HEK293 (cell line): ENCODE measurements around the gene BBS9.
"Not testable (repeated sequence)": the region's sequence is repeated elsewhere in the genome, so short reads cannot be mapped to it uniquely, and the experiment has no call there.

Experiments used
- CTCF ChIA-PET: fragments of 350-600 bp; formaldehyde crosslinking; extraction: SDS; loops from one replicate; lab custom pipeline; 2021; ENCODE audit warnings: antibody characterized with exemption; lab: Yijun Ruan, JAX
- POLR2A ChIA-PET: fragments of 300-600 bp; formaldehyde crosslinking; extraction: SDS; loops from one replicate; lab custom pipeline; 2020; ENCODE audit warnings: antibody characterized with exemption, inconsistent platforms; lab: Yijun Ruan, JAX
- H3K27ac ChIP-seq: fragments of 200-500 bp; sonication (Bioruptor generic); 2 replicates; pipeline ENCODE4 v1.5.1; 2014; ENCODE audit warnings: low read depth, low read length, control low read depth, inconsistent platforms; ENCODE audit errors: extremely low read depth
- H3K36me3 ChIP-seq, 2 experiments: fragments of 200-500 bp in 1 of 2; sonication (Bioruptor generic) in 1 of 2; 1 replicate in 1 of 2; 2 replicates in 1 of 2; pipeline ENCODE4 v1.5.1; 2014 to 2017; ENCODE audit warnings: inconsistent platforms in 2 of 2, low read length in 2 of 2; ENCODE audit not compliant: control insufficient read depth in 2 of 2, insufficient read depth in 1 of 2
- H3K4me1 ChIP-seq: fragments of 200-500 bp; sonication (Bioruptor generic); 2 replicates; pipeline ENCODE4 v1.5.1; 2014; ENCODE audit warnings: mild to moderate bottlenecking, low read length, inconsistent platforms; ENCODE audit not compliant: control insufficient read depth, insufficient read depth
- H3K4me3 ChIP-seq: 2 replicates; pipeline ENCODE4 v1.5.1; 2011; ENCODE audit warnings: low read depth, mild to moderate bottlenecking, control low read depth, low read length, moderate library complexity
- H3K9me3 ChIP-seq: fragments of 200-500 bp; sonication (Bioruptor generic); 2 replicates; pipeline ENCODE4 v1.5.1; 2014; ENCODE audit warnings: low read depth, low read length, inconsistent platforms; ENCODE audit not compliant: control insufficient read depth, insufficient read depth
- BCL11A ChIP-seq: fragments of 450-650 bp; formaldehyde crosslinking; IDR thresholded peaks from 2 replicates; pipeline ENCODE4 v1.5.1; 2016; ENCODE audit warnings: low read depth, missing biosample characterization, missing genetic modification characterization
- GLI2 ChIP-seq: fragments of 450-650 bp; formaldehyde crosslinking; IDR thresholded peaks from 2 replicates; pipeline ENCODE4; 2017; ENCODE audit warnings: missing biosample characterization, missing genetic modification characterization, low read depth, borderline replicate concordance
- IKZF3 ChIP-seq: fragments of 450-650 bp; IDR thresholded peaks from 2 replicates; pipeline ENCODE4 v1.5.0; 2018; ENCODE audit warnings: missing biosample characterization, mild to moderate bottlenecking, missing genetic modification characterization, moderate library complexity
- OSR2 ChIP-seq: fragments of 450-650 bp; formaldehyde crosslinking; IDR thresholded peaks from 2 replicates; pipeline ENCODE4 v1.5.1; 2016; ENCODE audit warnings: missing biosample characterization, missing genetic modification characterization
- TCF7L2 ChIP-seq: IDR thresholded peaks from 2 replicates; pipeline ENCODE4 v1.6.1; 2011; ENCODE audit warnings: low read depth, mild to moderate bottlenecking, inconsistent platforms, low read length, moderate library complexity, borderline replicate concordance
- ZFHX2 ChIP-seq: fragments of 450-650 bp; formaldehyde crosslinking; conservative IDR thresholded peaks from 2 replicates; pipeline ENCODE4 v1.5.1; 2016; ENCODE audit warnings: missing biosample characterization, missing genetic modification characterization
- ZNF157 ChIP-seq: fragments of 450-650 bp; formaldehyde crosslinking; IDR thresholded peaks from 2 replicates; pipeline ENCODE4 v1.5.1; 2016; ENCODE audit warnings: missing biosample characterization, missing genetic modification characterization
- ZNF2 ChIP-seq: fragments of 450-650 bp; formaldehyde crosslinking; IDR thresholded peaks from 2 replicates; pipeline ENCODE4 v1.5.1; 2016; ENCODE audit warnings: missing biosample characterization, missing genetic modification characterization
- ZNF423 ChIP-seq: fragments of 450-650 bp; formaldehyde crosslinking; IDR thresholded peaks from 2 replicates; pipeline ENCODE4 v1.5.1; 2016; ENCODE audit warnings: missing biosample characterization, missing genetic modification characterization
- ZNF510 ChIP-seq: fragments of 450-650 bp; formaldehyde crosslinking; IDR thresholded peaks from 2 replicates; pipeline ENCODE4 v1.5.1; 2018; ENCODE audit warnings: mild to moderate bottlenecking, missing genetic modification characterization, missing biosample characterization; ENCODE audit not compliant: insufficient replicate concordance
- ZNF621 ChIP-seq: fragments of 450-650 bp; formaldehyde crosslinking; IDR thresholded peaks from 2 replicates; pipeline ENCODE4 v1.5.1; 2017; ENCODE audit warnings: missing biosample characterization, missing genetic modification characterization
- ZNF701 ChIP-seq: fragments of 450-650 bp; formaldehyde crosslinking; IDR thresholded peaks from 2 replicates; pipeline ENCODE4 v1.5.1; 2016; ENCODE audit warnings: missing biosample characterization, missing genetic modification characterization
- ZSCAN23 ChIP-seq: fragments of 450-650 bp; formaldehyde crosslinking; IDR thresholded peaks from 2 replicates; pipeline ENCODE4 v1.5.1; 2016; ENCODE audit warnings: missing biosample characterization, missing genetic modification characterization
- TF ChIP-seq, protein P1 (sequence below): fragments of 450-650 bp; formaldehyde crosslinking; IDR thresholded peaks from 2 replicates; pipeline ENCODE4 v1.5.1; 2016; ENCODE audit warnings: missing biosample characterization, missing genetic modification characterization
- TF ChIP-seq, protein P2 (sequence below): fragments of 450-650 bp; formaldehyde crosslinking; IDR thresholded peaks from 2 replicates; pipeline ENCODE4 v1.5.1; 2017; ENCODE audit warnings: missing biosample characterization, missing genetic modification characterization
- TF ChIP-seq, protein P3 (sequence below): fragments of 450-650 bp; formaldehyde crosslinking; IDR thresholded peaks from 2 replicates; pipeline ENCODE4 v1.5.1; 2016; ENCODE audit warnings: missing biosample characterization, missing genetic modification characterization
- TF ChIP-seq, protein P4 (sequence below): fragments of 450-650 bp; formaldehyde crosslinking; conservative IDR thresholded peaks from 2 replicates; pipeline ENCODE4 v1.5.1; 2016; ENCODE audit warnings: low read depth, missing biosample characterization, missing genetic modification characterization
- TF ChIP-seq, protein P5 (sequence below): fragments of 450-650 bp; formaldehyde crosslinking; IDR thresholded peaks from 2 replicates; pipeline ENCODE4 v1.5.1; 2017; ENCODE audit warnings: missing biosample characterization, mild to moderate bottlenecking, missing genetic modification characterization, moderate library complexity

BBS9 gene

DNA sequence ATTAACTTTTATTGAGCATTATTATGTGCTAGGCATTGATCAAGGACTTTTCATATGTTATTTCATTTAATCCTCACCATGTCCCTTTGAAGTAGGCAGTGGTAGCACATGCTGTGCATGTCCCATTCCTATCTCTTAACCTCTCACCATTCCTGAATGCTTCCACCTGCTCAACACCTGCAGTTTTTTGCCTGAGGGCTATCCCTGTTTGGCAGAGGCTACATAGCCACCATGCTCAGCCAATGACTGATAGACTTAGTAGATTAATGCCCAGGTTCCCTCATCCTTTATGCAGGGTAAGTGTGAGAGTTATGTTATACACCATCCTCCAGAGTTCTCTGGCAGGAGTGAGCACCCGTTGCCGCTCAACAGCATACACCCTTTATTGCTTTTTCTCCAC, 387.8 kb downstream of the BBS9 start:
- H3K4me3 ChIP-seq = no peak overlapping the region
- ChIA-PET CTCF (no interaction called here), POLR2A (no interaction called here)
- H3K27ac ChIP-seq = no peak overlapping the region
- H3K4me1 ChIP-seq = no peaks in the 10 kb centered on the region
- TF ChIP-seq, protein P1, sequence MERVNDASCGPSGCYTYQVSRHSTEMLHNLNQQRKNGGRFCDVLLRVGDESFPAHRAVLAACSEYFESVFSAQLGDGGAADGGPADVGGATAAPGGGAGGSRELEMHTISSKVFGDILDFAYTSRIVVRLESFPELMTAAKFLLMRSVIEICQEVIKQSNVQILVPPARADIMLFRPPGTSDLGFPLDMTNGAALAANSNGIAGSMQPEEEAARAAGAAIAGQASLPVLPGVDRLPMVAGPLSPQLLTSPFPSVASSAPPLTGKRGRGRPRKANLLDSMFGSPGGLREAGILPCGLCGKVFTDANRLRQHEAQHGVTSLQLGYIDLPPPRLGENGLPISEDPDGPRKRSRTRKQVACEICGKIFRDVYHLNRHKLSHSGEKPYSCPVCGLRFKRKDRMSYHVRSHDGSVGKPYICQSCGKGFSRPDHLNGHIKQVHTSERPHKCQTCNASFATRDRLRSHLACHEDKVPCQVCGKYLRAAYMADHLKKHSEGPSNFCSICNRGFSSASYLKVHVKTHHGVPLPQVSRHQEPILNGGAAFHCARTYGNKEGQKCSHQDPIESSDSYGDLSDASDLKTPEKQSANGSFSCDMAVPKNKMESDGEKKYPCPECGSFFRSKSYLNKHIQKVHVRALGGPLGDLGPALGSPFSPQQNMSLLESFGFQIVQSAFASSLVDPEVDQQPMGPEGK = no peak
- TF ChIP-seq OSR2 (no peak), ZNF157 (tag by site-specific recombination) (no peak), ZNF423 (no peak), TCF7L2 (no peak), ZNF621 (tag by site-specific recombination) (no peak)
- TF ChIP-seq, protein P2, sequence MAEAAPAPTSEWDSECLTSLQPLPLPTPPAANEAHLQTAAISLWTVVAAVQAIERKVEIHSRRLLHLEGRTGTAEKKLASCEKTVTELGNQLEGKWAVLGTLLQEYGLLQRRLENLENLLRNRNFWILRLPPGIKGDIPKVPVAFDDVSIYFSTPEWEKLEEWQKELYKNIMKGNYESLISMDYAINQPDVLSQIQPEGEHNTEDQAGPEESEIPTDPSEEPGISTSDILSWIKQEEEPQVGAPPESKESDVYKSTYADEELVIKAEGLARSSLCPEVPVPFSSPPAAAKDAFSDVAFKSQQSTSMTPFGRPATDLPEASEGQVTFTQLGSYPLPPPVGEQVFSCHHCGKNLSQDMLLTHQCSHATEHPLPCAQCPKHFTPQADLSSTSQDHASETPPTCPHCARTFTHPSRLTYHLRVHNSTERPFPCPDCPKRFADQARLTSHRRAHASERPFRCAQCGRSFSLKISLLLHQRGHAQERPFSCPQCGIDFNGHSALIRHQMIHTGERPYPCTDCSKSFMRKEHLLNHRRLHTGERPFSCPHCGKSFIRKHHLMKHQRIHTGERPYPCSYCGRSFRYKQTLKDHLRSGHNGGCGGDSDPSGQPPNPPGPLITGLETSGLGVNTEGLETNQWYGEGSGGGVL (tag by site-specific recombination) = no peak
- no peaks in the 10 kb centered on the region for H3K9me3 ChIP-seq
- no peaks in the 10 kb centered on the region for H3K36me3 ChIP-seq

DNA sequence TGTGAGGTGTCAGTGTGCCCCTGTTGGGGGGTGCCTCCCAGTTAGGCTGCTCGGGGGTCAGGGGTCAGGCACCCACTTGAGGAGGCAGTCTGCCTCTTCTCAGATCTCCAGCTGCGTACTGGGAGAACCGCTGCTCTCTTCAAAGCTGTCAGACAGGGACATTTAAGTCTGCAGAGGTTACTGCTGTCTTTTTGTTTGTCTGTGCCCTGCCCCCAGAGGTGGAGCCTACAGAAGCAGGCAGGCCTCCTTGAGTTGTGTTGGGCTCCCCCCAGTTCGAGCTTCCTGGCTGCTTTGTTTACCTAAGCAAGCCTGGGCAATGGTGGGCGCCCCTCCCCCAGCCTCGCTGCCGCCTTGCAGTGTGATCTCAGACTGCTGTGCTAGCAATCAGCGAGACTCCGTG, 397.6 kb downstream of the BBS9 start:
- H3K36me3 ChIP-seq, CTCF ChIA-PET, H3K9me3 ChIP-seq, POLR2A ChIA-PET, H3K4me1 ChIP-seq, H3K27ac ChIP-seq, H3K4me3 ChIP-seq: not testable (repeated sequence)

DNA sequence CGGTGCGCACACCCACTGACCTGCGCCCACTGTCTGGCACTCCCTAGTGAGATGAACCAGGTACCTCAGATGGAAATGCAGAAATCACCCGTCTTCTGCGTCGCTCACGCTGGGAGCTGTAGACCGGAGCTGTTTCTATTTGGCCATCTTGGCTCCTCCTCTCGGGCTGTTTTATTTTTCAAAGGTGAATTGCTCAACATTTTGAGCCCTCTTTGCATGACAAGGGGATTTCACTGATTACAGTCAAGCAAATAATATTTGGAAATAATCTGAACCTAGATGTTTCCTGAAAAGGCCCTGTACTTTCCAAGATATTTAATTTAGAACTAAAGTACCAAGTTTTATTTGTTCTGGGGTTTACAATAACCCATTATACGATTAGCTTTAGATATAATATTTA, 398.2 kb downstream of the BBS9 start:
- H3K27ac ChIP-seq = peak overlapping the region; percentile 52; the same call in 1 of the 2 replicates
- CTCF ChIA-PET, H3K9me3 ChIP-seq, H3K4me1 ChIP-seq, POLR2A ChIA-PET, H3K36me3 ChIP-seq: not testable (repeated sequence)
- peak overlapping the region; percentile 15; the same call in 1 of the 2 replicates for H3K4me3 ChIP-seq
- 0 out of 2 replicates have a peak, but pooled peaks have one; percentile 24 for TF ChIP-seq ZFHX2

DNA sequence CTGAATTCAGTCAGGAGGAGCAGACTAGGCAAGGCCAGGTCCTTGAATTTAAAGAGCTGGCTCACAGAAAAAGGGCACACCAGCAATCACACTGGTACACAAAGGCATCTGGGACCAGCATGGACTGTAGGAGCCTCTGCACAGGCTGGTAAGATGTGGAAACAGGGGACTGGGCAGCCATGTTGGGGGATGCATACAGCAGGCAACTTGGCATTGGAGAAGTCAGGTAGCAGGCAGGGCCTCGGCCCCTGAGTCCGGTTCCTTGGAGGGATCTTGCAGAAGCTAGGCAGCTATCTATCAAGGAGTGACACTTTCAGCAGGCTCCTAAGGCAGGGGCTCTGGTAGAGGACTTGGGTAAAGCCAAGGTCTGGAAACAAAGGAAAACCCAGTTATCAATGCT, 399.7 kb downstream of the BBS9 start:
- Histone ChIP-seq H3K4me3 (no peak overlapping the region), H3K36me3 (no peaks in the 10 kb centered on the region), H3K4me1 (peaks cover 8% of the 10 kb centered on the region), H3K9me3 (no peaks in the 10 kb centered on the region), H3K27ac (peak overlapping the region; percentile 48; the same call in 1 of the 2 replicates)
- CTCF ChIA-PET = interaction anchor here (1.2 kb wide), 1 partner anchor 286 kb away, joined by 5 read pairs; no protein-coding TSS in a partner anchor
- POLR2A ChIA-PET = no interaction called here
- TF ChIP-seq ZNF621 (tag by site-specific recombination) = no peak
- no peak for TF ChIP-seq ZNF701 (tag by site-specific recombination)
- TF ChIP-seq ZNF2 (tag by site-specific recombination) = no peak
- no peak for TF ChIP-seq GLI2 (tag by site-specific recombination)
- TF ChIP-seq BCL11A (tag by site-specific recombination) = no peak
- no peak for TF ChIP-seq ZNF510 (tag by site-specific recombination)
- TF ChIP-seq IKZF3 (tag by site-specific recombination) = no peak
- TF ChIP-seq, protein P3, sequence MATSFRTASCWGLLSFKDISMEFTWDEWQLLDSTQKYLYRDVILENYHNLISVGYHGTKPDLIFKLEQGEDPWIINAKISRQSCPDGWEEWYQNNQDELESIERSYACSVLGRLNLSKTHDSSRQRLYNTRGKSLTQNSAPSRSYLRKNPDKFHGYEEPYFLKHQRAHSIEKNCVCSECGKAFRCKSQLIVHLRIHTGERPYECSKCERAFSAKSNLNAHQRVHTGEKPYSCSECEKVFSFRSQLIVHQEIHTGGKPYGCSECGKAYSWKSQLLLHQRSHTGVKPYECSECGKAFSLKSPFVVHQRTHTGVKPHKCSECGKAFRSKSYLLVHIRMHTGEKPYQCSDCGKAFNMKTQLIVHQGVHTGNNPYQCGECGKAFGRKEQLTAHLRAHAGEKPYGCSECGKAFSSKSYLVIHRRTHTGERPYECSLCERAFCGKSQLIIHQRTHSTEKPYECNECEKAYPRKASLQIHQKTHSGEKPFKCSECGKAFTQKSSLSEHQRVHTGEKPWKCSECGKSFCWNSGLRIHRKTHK (tag by site-specific recombination) = no peak
- TF ChIP-seq ZSCAN23 (tag by site-specific recombination) = no peak
- TF ChIP-seq OSR2 = no peak
- TF ChIP-seq, protein P4, sequence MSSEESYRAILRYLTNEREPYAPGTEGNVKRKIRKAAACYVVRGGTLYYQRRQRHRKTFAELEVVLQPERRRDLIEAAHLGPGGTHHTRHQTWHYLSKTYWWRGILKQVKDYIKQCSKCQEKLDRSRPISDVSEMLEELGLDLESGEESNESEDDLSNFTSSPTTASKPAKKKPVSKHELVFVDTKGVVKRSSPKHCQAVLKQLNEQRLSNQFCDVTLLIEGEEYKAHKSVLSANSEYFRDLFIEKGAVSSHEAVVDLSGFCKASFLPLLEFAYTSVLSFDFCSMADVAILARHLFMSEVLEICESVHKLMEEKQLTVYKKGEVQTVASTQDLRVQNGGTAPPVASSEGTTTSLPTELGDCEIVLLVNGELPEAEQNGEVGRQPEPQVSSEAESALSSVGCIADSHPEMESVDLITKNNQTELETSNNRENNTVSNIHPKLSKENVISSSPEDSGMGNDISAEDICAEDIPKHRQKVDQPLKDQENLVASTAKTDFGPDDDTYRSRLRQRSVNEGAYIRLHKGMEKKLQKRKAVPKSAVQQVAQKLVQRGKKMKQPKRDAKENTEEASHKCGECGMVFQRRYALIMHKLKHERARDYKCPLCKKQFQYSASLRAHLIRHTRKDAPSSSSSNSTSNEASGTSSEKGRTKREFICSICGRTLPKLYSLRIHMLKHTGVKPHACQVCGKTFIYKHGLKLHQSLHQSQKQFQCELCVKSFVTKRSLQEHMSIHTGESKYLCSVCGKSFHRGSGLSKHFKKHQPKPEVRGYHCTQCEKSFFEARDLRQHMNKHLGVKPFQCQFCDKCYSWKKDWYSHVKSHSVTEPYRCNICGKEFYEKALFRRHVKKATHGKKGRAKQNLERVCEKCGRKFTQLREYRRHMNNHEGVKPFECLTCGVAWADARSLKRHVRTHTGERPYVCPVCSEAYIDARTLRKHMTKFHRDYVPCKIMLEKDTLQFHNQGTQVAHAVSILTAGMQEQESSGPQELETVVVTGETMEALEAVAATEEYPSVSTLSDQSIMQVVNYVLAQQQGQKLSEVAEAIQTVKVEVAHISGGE (tag by site-specific recombination) = no peak
- TF ChIP-seq, protein P5, sequence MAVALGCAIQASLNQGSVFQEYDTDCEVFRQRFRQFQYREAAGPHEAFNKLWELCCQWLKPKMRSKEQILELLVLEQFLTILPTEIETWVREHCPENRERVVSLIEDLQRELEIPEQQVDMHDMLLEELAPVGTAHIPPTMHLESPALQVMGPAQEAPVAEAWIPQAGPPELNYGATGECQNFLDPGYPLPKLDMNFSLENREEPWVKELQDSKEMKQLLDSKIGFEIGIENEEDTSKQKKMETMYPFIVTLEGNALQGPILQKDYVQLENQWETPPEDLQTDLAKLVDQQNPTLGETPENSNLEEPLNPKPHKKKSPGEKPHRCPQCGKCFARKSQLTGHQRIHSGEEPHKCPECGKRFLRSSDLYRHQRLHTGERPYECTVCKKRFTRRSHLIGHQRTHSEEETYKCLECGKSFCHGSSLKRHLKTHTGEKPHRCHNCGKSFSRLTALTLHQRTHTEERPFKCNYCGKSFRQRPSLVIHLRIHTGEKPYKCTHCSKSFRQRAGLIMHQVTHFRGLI (tag by site-specific recombination) = no peak
